GM12801 (cell line): Measurements from ENCODE around the gene GPR82.

Experiments used
- TF ChIP-seq, protein P1 (sequence below): IDR thresholded peaks from one replicate; pipeline ENCODE4 v1.5.1; 2011; ENCODE audit warnings: control low read depth; ENCODE audit not compliant: insufficient read length; ENCODE audit errors: extremely low read depth

GPR82 gene

GRCh38 chrX:41734530-41734929 lies 10.5 kb downstream of the GPR82 start:
- TF ChIP-seq, protein P1, sequence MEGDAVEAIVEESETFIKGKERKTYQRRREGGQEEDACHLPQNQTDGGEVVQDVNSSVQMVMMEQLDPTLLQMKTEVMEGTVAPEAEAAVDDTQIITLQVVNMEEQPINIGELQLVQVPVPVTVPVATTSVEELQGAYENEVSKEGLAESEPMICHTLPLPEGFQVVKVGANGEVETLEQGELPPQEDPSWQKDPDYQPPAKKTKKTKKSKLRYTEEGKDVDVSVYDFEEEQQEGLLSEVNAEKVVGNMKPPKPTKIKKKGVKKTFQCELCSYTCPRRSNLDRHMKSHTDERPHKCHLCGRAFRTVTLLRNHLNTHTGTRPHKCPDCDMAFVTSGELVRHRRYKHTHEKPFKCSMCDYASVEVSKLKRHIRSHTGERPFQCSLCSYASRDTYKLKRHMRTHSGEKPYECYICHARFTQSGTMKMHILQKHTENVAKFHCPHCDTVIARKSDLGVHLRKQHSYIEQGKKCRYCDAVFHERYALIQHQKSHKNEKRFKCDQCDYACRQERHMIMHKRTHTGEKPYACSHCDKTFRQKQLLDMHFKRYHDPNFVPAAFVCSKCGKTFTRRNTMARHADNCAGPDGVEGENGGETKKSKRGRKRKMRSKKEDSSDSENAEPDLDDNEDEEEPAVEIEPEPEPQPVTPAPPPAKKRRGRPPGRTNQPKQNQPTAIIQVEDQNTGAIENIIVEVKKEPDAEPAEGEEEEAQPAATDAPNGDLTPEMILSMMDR, result no peak

DNA sequence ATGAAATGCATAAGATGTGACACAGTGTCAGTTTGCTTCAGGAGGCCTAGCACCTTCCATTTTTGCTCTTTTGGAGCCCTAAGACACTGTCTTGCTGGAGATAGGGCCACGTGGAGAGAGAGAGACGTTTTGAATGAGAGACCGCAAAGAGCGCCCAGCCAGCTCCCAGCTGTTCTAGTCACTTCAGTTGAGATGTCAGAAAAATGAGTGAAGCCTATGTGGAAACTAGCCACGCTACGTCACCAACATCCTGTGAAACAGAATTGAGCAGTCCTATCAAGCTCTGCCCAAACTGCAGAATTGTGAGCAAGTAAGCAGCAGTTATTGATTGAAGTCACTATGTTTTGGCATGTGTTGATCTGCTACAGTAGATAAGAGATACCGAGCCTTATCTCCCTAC lies 13.1 kb downstream of the GPR82 start:
- TF ChIP-seq, protein P1, result no peak

DNA sequence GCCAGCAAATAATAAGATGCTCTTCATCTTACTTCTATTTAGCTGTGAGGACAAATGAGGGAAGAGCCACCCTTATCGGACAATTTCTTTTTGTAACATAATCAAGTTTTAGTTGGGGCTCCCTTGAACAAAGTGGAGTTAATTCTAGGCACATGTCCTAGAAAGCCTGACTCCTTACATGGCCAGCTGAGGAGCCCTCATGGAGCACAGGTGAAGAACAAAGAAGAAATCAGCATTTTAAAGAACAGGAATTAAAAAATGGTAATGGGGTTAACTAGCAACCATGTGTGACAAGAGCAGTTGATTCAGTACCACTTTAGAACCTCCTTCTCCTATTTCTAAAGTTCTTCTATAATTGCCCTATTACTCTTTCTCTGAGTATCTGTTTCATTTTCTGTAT lies 15.9 kb downstream of the GPR82 start:
- TF ChIP-seq, protein P1, result no peak

- TF ChIP-seq, protein P1, result no peak
These were observed 26.7 kb downstream of the GPR82 start for GRCh38 chrX:41750716-41751115.

DNA sequence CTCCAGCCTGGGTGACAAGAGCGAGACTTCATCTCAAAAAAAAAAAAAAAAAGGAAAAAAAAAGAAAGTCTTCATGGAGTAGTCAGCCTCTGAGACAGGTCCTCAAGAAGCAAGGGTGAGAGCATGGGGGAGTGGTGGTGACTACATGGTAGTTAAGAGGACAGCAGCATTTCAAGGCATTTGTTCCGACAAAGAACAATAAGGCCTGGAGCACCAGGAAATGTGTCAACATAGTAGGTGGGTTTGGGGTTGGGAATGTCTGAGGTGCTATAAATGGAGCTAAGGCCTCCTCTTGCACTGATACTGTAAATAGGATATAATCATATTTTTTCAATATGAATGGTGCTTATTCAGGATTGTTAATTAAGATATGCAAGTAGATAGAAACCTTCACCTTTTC lies 34.4 kb downstream of the GPR82 start:
- TF ChIP-seq, protein P1, result no peak

DNA sequence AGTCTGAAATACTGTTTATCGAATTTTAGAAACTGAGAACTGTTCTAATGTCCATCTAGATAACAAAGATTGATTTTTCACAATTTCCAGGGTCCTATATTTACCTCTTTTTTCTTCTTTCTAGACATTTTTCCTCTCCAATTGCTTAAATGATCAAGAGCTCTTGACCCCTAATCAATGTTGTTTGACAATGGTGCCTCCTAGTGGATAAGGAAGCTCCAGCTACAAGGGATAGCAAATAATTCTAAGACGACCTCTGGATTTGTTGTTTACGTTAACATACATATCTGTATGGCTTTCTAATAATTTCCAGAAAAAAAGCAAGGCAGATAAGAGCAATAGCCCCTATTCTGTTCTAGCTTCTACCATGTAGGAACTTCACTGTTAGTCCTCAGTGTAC lies 35.8 kb downstream of the GPR82 start:
- TF ChIP-seq, protein P1, result no peak

DNA sequence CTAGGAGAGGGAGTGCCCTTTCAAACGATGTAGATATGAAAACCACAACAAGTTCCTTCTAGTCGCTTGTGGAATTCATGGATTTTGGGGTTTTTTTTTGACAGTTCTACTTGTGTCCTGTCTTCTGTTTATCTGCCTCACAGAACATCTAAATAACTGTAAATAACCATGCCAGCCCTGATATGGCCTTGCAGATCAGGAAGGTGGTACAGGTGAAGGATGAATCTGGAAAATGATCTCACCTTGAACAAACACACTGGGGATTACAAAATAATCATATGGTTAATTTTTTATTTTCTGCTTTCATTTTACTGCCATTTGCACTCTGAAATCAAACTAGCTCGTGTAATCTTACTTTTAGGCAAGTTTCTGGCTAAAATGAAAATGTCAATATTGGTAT lies 37.2 kb downstream of the GPR82 start:
- TF ChIP-seq, protein P1, result no peak

GRCh38 chrX:41761702-41762101 lies 37.7 kb downstream of the GPR82 start:
- TF ChIP-seq, protein P1, result no peak
